Lower leg skin (tissue), 4 donors: ENCODE data around the gene RPRD1A. TPM values are rescaled to one million over a fixed set of nuclear protein-coding genes. Genes with fewer than 3 reads are reported as not detected.

ENCODE experiments used
- DNase-seq, 2 donors: peaks; one replicate each; pipeline ENCODE4 v3.0.0-alpha.2; 2019; ENCODE audit warnings: low spot score in 2 of 2
- H3K4me3 ChIP-seq: fragments of 200-600 bp; sonication (generic); 2 replicates; pipeline ENCODE4 v1.5.1; 2017; ENCODE audit warnings: mild to moderate bottlenecking, low read depth; ENCODE audit not compliant: poor library complexity, severe bottlenecking
- POLR2A ChIP-seq, 2 donors: fragments of 450-650 bp; IDR thresholded peaks; one replicate each; pipeline ENCODE4 v1.6.1; 2016 to 2017; ENCODE audit warnings: antibody characterized with exemption in 2 of 2, mild to moderate bottlenecking in 1 of 2, moderate library complexity in 1 of 2
- WGBS, 2 donors: methylation state at CpG; one replicate each; pipeline ENCODE4 v1.1.5; 2018; 5-methylcytosine and 5-hydroxymethylcytosine counted together
- intact Hi-C: fragments of 100-400 bp; cut with DNase I; formaldehyde crosslinking; loops from one replicate; pipeline ENCODE4 v1.15.0; 2023; ENCODE audit warnings: low total_unique reads
- total RNA-seq, 4 donors: library from RNA; depleted of rRNA; stranded (reverse); fragments of >200 nt; gene quantifications; one replicate each; pipeline ENCODE4 v1.1.0, GENCODE V29; 2016
- TF ChIP-seq, protein P1 (sequence below), 3 donors: fragments of 450-650 bp; IDR thresholded peaks; one replicate each; pipeline ENCODE4 v1.5.1; 2016; ENCODE audit warnings: antibody characterized with exemption in 3 of 3, mild to moderate bottlenecking in 3 of 3, moderate library complexity in 2 of 3

RPRD1A gene
- total RNA-seq, 4 donors from 2014 or later = 30.1 to 55.9 (median 46.9) TPM

DNA sequence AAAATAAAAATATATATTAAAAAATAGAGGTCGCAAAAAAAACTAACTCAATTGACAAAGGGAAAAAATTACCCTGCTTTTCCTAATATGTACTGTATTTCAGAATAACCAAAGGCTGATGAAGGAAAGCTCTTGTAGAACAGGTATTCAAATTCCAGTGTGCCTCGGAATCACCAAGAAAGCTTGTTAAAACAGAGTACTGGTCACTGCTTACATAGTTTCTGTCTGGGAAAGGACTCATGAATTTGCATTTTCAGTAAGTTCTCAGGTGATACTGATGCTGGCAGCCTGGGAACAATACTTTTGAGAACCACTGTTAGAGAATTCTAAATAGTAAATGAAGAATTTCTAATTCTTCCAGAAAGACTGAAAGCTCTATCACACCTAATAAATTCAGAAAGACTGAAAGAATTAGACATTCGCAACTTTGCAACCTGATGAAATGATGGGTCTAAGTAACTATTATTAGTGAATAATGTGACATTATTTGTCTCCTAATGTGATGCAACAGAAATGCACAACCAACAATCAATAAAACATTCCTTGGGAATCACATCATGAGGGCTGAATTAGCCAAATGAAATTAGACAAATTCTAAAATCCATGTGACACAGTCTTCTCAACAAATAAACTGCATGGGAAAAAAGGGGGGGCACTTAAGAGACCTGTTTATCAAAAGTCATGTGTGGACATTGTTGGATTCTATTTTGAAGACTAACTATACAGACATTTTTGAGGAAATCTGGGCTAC, 21.9 kb downstream of the RPRD1A start:
- no peak for DNase-seq
- no peak overlapping the region for H3K4me3 ChIP-seq
- 74 to 76% methylated on average over 3 of the region's 3 CpGs for WGBS, 2 donors
- intact Hi-C loops = no loop called here
- TF ChIP-seq, protein P1, sequence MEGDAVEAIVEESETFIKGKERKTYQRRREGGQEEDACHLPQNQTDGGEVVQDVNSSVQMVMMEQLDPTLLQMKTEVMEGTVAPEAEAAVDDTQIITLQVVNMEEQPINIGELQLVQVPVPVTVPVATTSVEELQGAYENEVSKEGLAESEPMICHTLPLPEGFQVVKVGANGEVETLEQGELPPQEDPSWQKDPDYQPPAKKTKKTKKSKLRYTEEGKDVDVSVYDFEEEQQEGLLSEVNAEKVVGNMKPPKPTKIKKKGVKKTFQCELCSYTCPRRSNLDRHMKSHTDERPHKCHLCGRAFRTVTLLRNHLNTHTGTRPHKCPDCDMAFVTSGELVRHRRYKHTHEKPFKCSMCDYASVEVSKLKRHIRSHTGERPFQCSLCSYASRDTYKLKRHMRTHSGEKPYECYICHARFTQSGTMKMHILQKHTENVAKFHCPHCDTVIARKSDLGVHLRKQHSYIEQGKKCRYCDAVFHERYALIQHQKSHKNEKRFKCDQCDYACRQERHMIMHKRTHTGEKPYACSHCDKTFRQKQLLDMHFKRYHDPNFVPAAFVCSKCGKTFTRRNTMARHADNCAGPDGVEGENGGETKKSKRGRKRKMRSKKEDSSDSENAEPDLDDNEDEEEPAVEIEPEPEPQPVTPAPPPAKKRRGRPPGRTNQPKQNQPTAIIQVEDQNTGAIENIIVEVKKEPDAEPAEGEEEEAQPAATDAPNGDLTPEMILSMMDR (IDR thresholded peaks at IDR 0.05) = no peak
- TF ChIP-seq POLR2A (IDR thresholded peaks at IDR 0.05) = no peak

DNA sequence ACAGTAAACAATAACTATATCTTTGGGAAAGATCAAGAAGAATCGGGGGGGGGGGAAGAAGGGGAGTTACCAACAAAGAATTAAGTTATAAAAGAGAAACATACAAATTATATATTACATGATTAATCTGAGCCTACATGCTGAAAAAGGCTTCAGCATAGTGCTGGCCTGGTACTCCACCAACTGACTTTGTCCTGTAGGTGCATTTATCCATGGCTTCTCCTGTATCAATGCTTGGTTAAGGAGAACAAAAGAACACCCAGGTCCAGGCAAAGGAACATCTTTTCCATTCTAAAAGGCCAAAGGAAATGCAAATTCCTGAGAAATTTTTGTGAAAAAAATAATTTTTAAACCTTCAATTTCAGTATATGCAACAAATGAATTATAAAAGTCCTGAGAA, 24.2 kb downstream of the RPRD1A start:
- WGBS, 2 donors = 70 to 92% methylated on average over 1 of the region's 1 CpG
- TF ChIP-seq, protein P1 (IDR thresholded peaks at IDR 0.05) = no peak
- no peak for TF ChIP-seq POLR2A (IDR thresholded peaks at IDR 0.05)
- DNase-seq = no peak
- H3K4me3 ChIP-seq = no peak overlapping the region
- intact Hi-C loops = no loop called here

DNA sequence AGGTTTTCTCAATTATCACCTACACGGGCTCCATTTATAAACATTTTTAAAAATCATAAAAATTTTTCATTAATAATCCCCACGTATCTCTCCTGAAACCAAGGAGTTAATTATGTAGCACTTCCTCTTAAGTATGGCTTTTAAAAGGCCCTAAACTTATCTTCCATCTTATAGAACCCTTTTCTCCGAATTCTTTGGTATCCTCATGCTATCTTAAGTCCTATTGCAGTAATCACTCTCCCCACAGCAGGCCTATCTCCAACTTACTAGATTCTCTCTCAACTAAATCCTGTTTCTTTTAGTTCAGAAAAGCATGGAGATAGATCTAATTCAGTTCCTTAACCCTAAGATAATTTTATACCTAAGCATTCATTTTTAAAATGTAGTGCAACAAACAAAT, 26.2 kb downstream of the RPRD1A start:
- TF ChIP-seq, protein P1 (IDR thresholded peaks at IDR 0.05) = no peak
- no peak for TF ChIP-seq POLR2A (IDR thresholded peaks at IDR 0.05)
- intact Hi-C loops = no loop called here
- no peak for DNase-seq
- H3K4me3 ChIP-seq = no peak overlapping the region
- 88 to 89% methylated on average over 3 of the region's 3 CpGs for WGBS, 2 donors

DNA sequence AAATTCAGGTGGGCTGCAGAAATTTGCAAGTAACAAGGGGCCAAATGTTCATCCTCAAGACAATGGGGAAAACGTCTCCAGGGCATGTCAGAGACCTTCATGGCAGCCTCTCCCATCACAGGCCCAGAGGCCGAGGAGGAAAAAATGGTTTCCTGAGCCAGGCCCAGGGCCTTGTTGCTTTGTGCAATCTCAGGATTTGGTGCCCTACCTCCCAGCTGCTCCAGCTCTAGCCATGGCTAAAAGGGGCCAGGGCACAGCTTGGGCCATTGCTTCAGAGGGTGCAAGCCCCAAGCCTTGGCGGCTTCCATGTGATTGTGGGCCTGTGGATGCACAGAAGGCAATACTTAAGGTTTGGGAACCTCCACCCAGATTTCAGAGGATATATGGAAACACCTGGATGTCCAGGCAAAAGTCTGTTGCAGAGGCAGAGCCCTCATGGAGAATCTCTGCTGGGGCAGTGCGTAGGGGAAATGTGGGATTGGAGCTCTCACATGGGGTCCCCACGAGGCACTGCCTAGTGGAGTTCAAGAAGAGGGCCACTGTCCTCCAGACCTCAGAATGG, 29.2 kb downstream of the RPRD1A start:
- TF ChIP-seq, protein P1 (IDR thresholded peaks at IDR 0.05) = no peak
- no peak for TF ChIP-seq POLR2A (IDR thresholded peaks at IDR 0.05)
- DNase-seq = no peak
- no peak overlapping the region for H3K4me3 ChIP-seq
- 98% methylated on average over 5 of the region's 5 CpGs for WGBS, 2 donors
- intact Hi-C loops = no loop called here

DNA sequence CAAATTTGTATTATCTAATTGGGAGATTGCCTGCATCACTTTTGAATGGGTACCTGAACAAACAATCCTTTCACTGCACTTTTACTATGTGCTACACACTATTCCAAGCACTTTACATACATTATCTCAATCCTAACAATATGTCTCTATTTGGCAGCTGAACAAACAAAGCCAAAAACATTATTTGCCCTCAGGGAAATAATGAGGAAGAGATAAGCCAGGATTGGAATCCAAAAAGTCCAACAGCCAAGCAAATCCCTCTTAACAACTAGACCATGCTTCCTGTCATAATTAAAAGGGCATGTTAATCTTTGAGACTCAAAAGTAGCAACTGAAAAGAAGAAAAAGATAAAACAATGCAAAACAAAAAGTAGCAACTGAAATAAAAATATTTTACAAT, 32.1 kb downstream of the RPRD1A start:
- H3K4me3 ChIP-seq = no peak overlapping the region
- no peak for DNase-seq
- intact Hi-C loops = no loop called here
- TF ChIP-seq, protein P1 (IDR thresholded peaks at IDR 0.05) = no peak
- no peak for TF ChIP-seq POLR2A (IDR thresholded peaks at IDR 0.05)
